ENCODE data around the gene SLC30A4. TPM values are rescaled to one million over a fixed set of nuclear protein-coding genes. Genes with fewer than 3 reads are reported as not detected.
A peak's percentile ranks its signal among the peaks of the same experiment; 100 is the strongest.

Gene SLC30A4
- polyA plus RNA-seq, 1 donor: 5.0 TPM

DNA sequence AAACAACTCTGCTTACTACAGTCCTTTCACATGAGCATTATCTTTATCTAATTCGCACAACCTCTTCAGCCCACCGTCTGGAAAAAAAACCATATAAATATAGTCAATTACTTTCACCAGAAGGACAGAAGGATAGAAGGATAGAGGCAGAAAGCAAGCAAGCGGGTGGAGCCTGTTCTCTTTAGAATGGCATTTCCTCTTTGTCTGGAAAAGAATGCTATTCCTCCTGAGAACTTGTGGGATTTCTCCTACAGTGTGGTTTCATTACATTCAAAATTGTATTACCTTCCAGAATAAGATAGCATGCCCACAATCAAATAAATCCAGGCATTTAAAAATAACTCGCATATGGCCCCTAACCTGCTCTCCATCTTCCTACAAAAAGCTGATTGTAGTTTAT is 23.1 kb downstream of the SLC30A4 start:
- DNase-seq: no peak

DNA sequence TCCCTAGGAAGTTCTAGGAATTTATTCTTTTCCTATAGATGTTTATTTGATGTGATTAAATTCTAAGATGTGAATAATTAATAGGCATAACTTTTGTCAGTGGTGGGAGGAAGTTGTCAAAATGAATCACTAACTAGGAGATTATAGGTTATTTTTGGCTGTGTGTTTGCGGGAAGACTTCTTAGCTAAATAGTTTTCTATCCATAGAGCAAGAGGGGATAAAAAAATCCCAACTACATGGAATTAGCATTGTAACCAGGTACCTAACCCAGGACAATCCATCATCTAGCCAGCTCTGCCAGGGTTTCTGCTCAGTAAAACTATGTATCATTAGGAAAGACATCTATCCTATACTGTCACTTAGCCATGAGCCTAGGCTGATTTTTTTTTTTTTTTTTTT is 23.9 kb downstream of the SLC30A4 start:
- no peak for DNase-seq

DNA sequence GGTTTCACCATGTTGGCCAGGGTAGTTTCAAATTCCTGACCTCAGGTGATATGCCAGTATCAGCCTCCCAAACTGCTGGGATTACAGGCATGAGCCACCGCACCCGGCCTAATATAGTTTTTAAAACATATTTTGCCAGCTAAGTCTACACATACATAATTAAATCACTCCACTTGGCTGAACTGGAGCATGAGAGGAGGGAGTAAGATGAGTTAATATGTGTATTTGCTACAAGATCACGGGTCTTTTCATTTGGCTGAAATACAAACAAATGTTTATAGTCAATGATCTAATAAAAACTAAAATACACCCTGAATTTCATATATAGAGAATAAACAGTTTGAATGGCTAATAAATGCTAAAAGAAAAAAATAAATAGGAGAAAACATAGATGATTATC is 25.3 kb downstream of the SLC30A4 start:
- DNase-seq: no peak

DNA sequence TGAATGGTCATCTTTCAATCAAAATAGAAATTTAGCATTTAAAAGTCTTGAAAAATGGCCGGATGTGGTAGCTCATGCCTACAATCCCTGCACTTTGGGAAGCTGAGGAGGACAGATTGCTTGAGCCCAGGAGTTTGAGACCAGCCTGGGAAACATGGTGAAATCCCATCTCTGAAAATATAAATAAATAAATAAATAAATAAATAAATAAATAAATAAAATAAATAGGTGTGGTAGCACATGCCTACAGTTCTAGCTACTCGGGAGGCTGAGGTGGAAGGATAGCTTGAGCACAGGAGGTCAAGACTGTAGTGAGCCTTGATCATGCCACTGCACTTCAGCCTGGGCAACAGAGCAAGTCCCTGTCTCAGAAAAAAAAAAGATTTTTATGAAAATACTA is 25.9 kb downstream of the SLC30A4 start:
- DNase-seq: no peak

DNA sequence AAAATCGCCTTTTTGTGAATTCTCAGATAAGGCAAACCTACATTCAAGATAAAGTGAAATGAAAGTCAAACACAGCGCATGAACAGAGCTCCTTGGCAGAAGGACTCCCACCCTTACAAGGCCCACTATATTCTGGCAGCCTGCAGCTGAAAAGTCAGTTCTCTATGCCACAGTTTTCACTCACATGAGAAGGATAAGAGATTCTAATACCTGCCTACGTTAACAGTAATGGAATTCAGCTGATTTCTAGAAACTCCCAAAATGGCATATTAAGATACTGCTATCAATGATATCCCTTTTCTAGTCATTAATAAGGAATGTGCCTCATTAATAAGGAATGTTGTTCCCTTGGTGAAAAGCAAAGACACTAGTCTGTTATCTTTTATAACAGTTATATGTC is 27.0 kb downstream of the SLC30A4 start:
- no peak for DNase-seq

DNA sequence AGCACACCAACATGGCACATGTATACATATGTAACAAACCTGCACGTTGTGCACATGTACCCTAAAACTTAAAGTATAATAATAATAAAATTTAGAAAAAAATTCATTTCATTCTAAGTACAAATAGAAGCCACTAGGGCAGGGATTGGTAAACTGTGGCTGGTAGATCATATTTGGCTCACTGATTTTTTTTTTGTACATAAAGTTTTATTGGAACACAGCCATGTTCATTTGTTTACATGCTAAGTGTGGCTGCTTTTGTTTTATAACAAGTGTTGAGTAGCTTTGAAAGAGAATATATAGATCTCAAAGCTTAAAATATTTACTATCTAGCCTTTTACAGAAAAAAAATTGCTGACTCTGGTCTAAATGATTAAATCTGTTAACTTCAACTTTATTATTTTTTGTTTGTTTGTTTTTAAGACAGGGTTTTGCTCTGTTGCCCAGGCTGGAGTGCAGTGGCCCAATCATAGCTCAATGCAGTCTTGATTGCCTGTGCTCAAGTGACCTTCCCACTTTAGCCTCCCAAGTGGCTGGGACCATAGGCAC is 32.8 kb downstream of the SLC30A4 start:
- DNase-seq: no peak

DNA sequence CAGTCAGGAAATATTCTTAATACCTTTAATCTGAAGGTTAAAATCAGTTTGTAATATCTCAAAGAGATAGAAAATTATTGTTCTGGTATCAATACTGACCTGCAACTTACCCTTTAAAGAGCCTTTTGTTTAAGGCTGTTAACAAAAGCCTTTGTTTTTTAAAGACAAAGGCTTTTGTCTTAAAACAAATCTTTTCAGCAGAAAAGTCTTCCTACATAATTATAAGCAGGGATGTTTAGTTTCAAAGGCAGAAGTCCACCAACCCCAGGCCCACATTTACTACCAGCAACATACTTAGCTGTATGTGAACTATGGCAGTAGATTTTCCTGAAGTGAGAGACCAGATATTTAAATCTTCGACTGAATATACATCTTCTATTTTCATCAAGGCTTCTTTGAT is 36.2 kb downstream of the SLC30A4 start:
- no peak for DNase-seq

DNA sequence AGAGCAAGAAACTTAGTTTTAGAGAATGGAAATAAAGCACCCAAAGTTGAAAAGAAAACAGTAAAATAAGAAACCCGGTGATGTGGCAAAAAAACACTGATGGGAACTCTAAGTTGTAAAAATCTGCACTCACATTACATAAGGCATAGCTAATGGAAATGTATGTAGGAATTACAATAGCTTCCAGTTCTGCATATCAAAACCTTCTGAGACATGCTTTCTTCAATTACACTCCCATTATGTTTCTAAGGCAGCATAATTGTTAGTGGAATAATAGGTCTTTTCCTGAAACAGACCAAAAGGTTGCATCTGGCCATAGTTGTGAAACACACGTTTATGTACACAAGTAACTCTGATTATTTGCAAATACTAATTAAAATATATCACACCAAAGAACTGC is 41.4 kb downstream of the SLC30A4 start:
- DNase-seq: no peak

DNA sequence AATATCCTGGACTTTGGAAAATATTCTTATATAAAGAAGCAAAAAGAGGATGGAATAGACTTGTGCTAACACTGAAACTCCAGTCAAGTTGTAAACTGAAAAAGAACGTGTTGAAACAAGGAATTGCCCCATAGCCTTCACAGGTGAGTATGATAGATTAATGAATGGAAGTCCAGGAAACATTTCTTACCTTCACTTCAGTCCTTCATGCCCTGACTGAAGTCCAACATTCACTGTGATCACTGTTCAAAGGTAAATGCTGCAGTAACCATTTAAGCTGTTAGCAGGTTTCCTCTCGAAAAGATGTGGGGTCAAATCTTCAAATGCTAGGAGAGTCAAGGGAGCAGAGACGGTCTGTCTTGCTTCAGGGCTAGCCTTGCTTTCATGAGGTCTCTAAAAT is 46.1 kb downstream of the SLC30A4 start:
- DNase-seq: no peak

DNA sequence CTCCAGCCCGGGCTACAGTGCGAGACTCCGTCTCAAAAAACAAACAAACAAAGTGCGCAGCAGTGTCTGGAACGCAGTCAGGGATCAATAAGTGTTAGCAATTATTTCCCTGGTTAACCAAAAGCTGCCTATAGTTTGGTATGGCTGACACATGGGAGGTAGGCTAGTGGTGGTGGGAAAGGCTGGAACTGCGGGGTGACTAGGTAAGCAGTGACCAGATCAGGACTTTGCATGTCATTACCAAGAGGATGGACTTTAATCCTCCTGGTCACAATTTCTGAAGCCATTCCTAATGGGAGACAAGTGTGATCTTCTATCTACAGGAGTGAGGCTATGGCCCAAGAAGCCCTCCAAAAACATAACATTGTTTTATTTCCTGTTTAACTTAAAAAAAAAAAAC is 47.8 kb downstream of the SLC30A4 start:
- DNase-seq: no peak

DNA sequence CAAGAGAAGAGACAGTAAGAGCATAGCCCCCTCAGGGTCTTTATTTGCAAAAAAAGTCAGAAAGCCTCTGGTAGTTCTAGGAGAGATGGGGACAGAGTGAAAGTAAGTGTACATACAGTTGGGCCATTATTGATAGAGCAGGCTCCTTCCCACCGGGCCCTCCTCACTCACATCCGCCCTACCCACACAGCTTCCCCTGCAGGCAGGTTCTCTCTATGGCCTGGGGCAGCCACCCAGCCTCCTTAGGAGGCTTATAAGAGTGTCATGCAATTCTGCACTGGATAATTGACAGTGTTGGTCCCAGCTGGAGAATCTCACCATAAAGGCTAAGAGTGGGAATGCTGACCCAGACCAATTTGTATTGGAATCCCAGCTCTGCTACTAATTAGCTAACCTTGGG is 49.5 kb downstream of the SLC30A4 start:
- DNase-seq: no peak

DNA sequence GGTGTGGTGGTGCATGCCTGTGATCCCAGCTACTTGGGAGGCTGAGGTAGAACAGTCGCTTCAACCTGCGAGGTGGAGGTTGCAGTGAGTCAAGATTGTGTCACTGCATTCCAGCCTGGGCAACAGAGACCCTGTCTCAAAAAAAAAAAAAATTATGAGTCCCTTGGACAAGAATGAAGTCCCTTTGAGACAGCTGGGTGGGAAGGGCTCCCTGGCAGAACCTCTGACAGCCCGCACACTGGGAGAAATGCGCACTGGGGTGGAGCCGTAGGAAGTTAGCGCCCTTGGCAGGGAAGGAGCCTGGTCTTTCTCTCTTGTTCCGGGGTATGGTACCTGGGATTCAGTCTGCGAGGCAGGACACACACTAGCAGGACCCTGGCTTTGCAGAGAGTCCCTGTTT is 51.4 kb downstream of the SLC30A4 start:
- DNase-seq: no peak

DNA sequence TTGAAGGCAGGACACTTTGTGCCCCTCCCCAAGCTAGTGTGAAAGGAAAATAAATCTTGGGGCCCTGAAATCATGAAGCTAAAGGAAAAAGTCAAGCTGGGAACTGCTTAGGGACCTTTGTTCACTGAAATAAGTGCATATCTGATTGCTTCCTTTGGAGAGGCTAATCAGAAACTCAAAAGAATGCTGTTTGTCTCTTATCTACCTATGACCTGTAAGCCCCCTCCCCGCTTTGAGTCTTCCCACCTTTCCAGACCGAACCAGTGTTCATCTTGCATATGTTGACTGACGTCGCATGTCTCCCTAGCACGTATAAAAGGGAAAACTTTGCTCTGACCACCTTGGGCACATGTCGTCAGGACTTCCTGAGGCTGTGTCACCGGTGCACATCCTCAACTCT is 53.1 kb downstream of the SLC30A4 start:
- DNase-seq: no peak

DNA sequence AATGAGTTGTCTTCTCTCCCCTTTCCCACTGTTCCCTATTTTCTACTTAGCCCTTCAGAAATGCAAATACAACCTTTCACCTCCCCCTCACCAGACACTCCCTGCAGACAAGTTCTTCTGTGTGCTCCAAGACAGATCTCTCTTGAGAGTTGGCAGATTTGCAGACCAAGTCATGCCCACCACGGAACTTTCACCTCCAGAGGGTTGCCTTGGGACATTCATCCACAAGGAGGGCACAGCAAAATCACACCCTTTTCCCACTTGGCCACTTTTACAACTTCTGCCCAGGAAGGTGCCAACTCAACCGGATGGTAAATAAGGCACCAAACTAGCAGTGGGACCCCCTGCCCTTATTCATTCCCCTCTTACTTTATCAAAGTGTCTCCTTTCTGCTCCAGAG is 53.5 kb downstream of the SLC30A4 start:
- DNase-seq: no peak

DNA sequence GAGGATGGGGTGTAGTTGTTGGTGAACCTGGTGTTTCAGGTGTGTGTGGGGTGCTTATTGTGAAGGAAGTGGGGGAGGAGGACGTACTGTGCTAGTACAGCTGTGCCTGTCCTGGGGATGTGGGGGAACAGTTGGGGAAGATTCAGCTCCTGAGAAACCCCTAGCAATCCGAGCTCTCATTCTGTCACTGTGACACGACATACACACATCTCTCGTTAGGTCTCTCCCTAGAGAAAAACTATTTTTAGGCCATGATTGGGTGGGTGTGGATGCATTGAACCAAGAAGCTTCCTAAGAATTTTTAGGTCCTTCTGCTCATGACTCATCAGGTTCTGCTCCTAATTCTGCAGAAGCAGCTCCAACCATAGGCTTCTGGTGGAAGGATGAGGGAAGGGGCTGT is 54.3 kb downstream of the SLC30A4 start:
- DNase-seq: no peak

DNA sequence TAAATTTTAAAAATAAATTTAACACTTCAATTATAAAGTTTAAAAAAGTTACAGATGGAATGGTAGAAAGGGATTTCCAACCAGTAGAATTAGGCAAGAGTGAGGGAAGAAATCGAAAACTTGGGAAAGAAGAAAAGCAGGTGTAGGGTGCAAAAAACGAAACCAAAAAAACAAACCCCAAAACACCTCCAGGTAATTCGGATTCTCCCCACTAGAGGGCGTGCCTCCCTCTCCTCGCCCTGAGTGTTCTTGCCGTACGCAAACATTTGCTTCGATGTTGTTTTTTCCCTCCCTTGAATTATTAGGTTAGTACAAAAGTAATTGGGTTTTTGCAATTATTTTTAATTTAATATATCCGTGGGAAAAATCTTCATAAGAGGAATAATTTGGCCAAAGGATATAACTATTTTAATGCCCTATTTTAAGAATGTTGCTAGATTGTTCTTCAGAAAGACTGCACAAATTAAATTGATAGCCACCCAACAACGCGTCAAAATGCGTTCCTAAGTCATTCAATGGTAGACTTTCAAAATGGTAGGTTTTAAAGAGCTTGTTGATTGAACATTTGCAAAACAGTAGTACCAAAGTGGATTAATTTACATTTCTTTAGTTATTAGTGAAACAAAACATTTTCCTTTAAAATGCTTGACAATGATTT is 63.7 kb downstream of the SLC30A4 start:
- DNase-seq: peak; percentile 77

DNA sequence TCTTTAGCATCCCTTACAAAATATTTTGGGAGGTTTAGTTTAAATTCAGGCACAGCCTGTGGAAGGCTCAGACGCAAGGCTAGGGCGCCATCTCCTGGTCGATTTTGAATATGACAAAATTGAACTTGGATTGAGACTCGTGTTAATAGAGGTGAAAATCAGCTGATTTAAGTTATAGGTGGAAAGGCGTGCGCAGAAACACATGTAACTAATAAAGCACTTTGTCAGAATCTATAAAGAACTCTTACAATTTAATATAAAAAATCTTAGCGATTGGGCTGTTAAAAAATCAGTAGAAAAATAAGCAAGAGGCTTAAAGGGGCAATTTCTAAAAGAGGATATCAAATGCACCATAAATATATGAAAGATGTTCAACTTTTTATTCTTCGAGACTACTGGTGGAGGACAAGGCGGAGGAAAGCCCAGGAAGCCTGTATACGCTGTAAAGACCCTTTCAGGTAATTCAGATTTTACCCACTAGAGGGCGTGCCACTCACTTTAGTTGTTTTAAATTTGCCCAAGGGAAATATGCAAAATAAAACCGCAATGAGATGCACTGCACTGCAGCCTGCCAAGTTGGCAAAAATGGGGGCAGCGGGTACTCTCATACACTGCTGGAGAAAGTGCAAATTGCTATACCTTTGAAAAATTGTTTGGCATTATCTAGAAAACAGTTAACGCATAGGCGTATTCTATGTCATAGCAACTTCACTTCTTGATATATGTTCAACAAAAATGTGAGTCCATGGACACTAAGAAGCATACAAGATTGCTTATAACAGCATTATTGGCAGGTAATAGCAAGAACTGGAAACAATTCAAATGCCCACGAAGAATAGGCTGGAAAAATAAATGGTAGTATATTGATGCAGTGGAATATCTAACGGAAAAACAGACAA is 64.7 kb downstream of the SLC30A4 start:
- DNase-seq: peak; percentile 79

DNA sequence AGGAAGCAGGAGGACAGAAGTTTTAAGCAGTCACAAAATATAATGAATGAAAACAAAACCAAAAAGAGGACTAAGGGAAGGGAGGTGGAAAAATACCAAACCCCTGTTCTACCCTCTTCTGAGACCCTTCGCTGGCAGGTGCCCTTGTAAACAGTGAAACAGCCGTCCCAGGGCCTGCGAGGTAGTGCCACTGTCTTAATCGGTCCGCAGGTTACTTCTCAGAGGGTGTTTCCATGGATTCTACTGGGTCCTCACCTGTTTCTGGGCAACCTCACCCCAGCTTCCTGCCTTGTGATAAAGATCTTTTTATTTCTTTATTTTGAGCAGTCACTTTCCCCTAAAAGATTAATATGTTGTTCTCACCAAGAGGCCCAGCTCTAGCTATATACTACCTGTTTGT is 65.3 kb downstream of the SLC30A4 start:
- no peak for DNase-seq

DNA sequence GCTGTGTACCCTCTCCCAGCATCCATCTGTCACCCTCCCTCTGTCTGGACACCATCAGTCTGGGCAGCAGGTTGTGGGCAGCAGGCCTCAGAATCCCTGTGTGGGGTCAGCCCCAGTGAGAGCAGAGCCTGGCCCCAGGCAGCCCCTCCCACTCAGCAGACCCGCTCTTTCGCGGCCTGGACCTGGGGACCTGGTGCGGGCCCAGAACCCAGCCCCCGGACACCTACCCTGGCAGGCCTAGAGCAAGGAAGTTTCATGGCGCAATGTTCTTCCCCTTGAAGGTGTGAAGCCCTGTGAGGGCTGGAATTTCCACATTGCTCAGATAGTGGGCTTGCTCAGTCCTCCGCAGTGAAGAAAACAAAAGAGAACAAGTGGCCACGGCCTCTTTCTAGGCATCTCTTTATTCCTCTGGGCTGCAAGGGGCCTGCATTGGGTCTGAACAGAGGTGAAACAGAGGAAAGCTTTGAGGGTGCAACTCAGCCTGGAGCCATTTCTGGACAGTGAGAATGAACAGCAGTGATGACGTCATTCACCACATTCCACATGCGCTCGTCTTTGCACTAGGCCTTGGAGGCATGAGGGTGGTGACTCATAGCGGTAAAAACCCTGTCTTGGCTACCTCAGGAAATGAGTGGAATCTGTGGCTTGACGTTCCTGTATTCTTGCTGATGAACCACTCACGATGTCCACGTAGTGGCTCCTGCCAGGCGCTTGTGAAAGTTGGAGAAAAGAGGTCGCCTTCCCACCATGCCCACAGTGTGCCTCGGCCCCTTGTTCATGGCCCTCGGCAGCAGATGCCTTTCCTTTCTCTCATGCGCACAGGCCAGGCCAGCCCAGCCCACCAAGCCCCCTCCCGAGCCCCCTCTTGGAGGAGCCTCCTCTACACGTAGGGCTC is 66.1 kb downstream of the SLC30A4 start:
- DNase-seq: no peak

DNA sequence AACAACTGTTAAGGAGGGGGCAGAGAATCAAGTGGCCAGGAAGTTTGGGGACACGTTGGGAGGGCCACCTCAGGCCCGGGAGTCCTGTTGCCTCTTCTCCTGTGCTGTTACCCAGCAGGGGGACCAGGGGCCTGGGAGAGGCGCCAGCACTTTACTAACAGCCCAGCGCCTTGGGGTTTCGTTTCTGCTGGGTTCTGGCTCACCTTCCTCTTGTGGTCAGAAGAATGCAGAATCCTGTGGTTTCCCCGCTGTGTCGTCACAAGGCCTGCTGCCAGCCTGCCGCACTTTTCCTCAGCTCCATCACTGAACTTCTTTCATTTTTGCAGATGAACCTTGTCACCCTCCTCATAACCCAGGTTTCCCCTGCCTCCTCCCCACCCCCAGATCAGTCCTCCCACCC is 67.7 kb downstream of the SLC30A4 start:
- no peak for DNase-seq

DNA sequence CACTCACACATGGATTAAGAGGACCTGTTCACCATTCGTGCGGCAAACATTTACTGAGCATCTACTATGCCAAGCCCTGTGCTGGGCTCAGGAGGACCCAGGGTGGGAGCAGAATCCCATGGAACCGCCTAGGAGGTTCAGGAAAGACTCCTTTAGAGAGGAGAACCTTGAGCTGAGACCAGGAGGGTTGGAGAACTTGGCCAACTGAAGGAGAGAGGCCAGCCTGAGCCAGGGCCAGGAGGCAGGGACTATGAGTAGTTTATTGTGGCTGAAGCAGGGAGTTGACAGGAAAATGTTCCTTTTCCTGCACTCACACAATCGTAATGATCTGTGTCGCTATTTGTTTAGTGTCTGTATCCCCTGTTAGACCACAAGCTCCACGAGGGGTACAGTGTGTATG is 71.3 kb downstream of the SLC30A4 start:
- no peak for DNase-seq

DNA sequence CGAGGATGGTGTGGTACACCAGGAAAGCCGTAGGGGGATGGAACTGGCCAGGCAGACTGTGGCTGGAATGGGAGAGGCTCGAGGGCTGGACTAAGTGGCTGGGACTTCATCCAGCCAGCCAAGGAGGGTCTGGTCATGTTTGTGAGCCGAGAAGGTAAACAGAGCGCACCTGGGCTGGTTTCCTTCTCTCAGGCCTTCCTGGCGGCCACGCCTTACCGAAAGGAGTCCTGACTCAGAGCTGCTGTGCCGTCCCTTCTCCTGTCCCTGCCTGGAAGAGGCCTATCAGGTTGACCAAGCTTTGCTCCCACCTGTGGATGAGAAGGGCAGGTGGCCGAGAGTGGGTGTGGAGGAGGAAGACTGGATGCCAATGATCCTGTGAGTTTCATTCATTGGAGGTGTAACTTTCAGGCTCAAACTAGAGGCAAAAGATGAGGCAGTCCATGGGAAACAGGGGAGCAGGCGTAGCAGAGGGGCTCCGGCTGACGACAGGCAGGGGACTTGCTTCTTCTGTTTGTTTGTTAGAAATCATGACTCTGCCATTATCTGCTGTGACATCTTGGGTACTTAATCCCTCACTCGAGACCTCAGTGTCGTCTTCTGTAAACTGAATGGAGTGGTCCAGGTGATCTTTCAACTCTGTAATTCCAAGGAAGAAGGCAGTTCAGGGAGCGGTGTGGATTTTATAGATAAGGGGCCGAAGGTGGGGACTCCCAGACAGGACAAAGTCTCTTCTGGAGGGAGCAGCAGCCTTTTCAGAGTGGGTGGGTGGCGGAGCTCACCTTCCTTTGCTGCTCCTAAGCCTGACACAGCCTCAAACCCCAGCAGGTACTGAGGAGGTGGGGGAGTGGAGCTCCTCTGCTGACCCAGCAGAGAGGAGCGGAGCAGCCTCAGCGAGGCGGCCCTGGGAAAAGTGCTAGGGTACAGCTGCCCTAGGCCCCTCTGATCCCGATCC is 72.4 kb downstream of the SLC30A4 start:
- no peak for DNase-seq

Measured in hindlimb muscle (tissue), 1 donor.